ENCODE results near the gene PDE3B.
"Not testable (repeated sequence)": the region's sequence is repeated elsewhere in the genome, so short reads cannot be mapped to it uniquely, and the experiment has no call there.

DNA sequence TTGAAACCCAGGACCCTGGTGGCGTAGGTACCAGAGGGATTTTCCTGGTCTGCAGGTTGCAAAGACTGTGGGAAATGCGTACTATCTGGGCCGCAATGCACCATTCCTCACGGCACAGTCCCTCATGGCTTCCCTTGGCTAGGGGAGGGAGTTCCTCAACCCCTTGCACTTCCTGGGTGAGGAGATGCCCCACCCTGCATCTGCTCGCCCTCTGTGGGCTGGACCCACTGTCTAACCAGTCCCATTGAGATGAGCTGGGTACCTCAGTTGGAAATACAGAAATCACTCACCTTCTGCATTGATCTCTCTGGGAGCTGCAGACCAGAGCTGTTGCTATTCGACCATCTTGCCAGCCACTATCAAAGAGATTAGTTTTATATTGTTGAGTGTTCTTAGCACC is 100.1 kb downstream of the PDE3B start:
- not testable (repeated sequence) for TF ChIP-seq TAF7 (tag; IDR thresholded peaks at IDR 0.05); HNRNPLL (IDR thresholded peaks at IDR 0.05; ENCODE audit: low read depth, low read length, poor library complexity, severe bottlenecking); SETDB1 (IDR thresholded peaks at IDR 0.05; ENCODE audit: low read length); NFATC3 (IDR thresholded peaks at IDR 0.05); WHSC1 (IDR thresholded peaks at IDR 0.05; ENCODE audit: low read length)
- TF ChIP-seq, protein P1, sequence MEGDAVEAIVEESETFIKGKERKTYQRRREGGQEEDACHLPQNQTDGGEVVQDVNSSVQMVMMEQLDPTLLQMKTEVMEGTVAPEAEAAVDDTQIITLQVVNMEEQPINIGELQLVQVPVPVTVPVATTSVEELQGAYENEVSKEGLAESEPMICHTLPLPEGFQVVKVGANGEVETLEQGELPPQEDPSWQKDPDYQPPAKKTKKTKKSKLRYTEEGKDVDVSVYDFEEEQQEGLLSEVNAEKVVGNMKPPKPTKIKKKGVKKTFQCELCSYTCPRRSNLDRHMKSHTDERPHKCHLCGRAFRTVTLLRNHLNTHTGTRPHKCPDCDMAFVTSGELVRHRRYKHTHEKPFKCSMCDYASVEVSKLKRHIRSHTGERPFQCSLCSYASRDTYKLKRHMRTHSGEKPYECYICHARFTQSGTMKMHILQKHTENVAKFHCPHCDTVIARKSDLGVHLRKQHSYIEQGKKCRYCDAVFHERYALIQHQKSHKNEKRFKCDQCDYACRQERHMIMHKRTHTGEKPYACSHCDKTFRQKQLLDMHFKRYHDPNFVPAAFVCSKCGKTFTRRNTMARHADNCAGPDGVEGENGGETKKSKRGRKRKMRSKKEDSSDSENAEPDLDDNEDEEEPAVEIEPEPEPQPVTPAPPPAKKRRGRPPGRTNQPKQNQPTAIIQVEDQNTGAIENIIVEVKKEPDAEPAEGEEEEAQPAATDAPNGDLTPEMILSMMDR (IDR thresholded peaks at IDR 0.05 in 2 of 3, conservative IDR thresholded peaks at IDR 0.05 in 1 of 3; ENCODE audit: insufficient read depth in 2 of 3, low read depth in 1 of 3, low read length in 3 of 3): not testable (repeated sequence)
- TF ChIP-seq, protein P2, sequence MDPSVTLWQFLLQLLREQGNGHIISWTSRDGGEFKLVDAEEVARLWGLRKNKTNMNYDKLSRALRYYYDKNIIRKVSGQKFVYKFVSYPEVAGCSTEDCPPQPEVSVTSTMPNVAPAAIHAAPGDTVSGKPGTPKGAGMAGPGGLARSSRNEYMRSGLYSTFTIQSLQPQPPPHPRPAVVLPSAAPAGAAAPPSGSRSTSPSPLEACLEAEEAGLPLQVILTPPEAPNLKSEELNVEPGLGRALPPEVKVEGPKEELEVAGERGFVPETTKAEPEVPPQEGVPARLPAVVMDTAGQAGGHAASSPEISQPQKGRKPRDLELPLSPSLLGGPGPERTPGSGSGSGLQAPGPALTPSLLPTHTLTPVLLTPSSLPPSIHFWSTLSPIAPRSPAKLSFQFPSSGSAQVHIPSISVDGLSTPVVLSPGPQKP (CRISPR knock-in tag; IDR thresholded peaks at IDR 0.05): not testable (repeated sequence)
- TF ChIP-seq, protein P3, sequence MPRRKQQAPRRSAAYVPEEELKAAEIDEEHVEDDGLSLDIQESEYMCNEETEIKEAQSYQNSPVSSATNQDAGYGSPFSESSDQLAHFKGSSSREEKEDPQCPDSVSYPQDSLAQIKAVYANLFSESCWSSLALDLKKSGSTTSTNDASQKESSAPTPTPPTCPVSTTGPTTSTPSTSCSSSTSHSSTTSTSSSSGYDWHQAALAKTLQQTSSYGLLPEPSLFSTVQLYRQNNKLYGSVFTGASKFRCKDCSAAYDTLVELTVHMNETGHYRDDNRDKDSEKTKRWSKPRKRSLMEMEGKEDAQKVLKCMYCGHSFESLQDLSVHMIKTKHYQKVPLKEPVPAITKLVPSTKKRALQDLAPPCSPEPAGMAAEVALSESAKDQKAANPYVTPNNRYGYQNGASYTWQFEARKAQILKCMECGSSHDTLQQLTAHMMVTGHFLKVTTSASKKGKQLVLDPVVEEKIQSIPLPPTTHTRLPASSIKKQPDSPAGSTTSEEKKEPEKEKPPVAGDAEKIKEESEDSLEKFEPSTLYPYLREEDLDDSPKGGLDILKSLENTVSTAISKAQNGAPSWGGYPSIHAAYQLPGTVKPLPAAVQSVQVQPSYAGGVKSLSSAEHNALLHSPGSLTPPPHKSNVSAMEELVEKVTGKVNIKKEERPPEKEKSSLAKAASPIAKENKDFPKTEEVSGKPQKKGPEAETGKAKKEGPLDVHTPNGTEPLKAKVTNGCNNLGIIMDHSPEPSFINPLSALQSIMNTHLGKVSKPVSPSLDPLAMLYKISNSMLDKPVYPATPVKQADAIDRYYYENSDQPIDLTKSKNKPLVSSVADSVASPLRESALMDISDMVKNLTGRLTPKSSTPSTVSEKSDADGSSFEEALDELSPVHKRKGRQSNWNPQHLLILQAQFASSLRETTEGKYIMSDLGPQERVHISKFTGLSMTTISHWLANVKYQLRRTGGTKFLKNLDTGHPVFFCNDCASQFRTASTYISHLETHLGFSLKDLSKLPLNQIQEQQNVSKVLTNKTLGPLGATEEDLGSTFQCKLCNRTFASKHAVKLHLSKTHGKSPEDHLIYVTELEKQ (CRISPR knock-in tag; IDR thresholded peaks at IDR 0.05): not testable (repeated sequence)
- TF ChIP-seq, protein P4, sequence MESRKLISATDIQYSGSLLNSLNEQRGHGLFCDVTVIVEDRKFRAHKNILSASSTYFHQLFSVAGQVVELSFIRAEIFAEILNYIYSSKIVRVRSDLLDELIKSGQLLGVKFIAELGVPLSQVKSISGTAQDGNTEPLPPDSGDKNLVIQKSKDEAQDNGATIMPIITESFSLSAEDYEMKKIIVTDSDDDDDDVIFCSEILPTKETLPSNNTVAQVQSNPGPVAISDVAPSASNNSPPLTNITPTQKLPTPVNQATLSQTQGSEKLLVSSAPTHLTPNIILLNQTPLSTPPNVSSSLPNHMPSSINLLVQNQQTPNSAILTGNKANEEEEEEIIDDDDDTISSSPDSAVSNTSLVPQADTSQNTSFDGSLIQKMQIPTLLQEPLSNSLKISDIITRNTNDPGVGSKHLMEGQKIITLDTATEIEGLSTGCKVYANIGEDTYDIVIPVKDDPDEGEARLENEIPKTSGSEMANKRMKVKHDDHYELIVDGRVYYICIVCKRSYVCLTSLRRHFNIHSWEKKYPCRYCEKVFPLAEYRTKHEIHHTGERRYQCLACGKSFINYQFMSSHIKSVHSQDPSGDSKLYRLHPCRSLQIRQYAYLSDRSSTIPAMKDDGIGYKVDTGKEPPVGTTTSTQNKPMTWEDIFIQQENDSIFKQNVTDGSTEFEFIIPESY (CRISPR knock-in tag; IDR thresholded peaks at IDR 0.05): not testable (repeated sequence)

All from K562 (cell line).